Measurements from ENCODE around the gene RPRD1B. TPM values are rescaled to one million over a fixed set of nuclear protein-coding genes. Genes with fewer than 3 reads are reported as not detected.

RPRD1B gene
- total and polyA plus RNA-seq, 2 of the 8 experiments (the other 6 are each of a cell fraction or from before 2014, with no cell fraction given): 10.3 to 20.9 TPM

DNA sequence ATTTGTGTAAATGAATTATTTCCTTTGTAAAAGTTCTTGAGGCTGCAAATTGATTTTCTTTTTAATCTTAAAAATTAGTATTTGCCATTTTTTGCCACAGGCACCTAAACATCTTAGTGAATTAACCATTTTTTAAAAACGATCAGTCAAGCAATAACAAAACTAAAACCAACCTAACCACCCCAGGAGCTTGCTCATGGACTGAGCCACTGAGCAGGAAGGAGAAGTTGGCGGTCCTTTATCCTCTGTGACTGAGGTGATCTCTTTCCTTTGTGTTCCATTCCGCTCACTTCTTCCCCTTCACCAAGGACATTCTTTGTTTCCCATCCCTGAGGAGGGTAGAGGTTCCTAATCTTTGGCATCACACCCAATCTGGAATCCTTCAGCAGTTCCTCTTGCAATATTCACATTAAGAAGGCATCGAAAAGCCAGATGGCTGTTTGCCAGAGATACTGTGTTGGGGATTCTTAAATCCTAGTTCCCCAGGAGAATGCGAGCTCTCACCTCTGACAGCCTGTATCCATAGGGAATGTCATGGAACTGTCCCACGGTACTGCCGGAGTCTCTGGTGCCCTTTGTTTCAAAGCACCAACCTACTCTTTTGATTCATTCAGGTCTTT, 30.5 kb downstream of the RPRD1B start:
- CTCF ChIA-PET (ENCODE audit: partially characterized antibody): interaction anchor here (1.0 to 2.1 kb wide), 3 partner anchors 10 to 102 kb away, joined by 3 to 18 read pairs (median 4); no protein-coding TSS in a partner anchor
- H3K79me2 ChIP-seq (ENCODE audit: control insufficient read depth in 1 of 2, insufficient read depth in 2 of 2, low read length in 2 of 2): no peaks in the 10 kb centered on the region
- H3K9ac ChIP-seq (replicated peaks in 1 of 4; ENCODE audit: extremely low read depth in 1 of 4, low read depth in 3 of 4, low read length in 3 of 4): peak overlapping the region in 1 of 4 experiments; percentile 0; a peak in 1 of 7 replicates
- no peak overlapping the region for H3K56ac ChIP-seq (replicated peaks; ENCODE audit: insufficient read length, low read depth, low read length)
- no peak overlapping the region for H2BK120ac ChIP-seq (replicated peaks; ENCODE audit: low read depth, low read length)
- no peak overlapping the region for H2BK12ac ChIP-seq (ENCODE audit: low read depth, low read length)
- H3K9me3 ChIP-seq (ENCODE audit: insufficient read depth in 2 of 2, low read depth in 1 of 2, low read length in 1 of 2): no peaks in the 10 kb centered on the region
- no peak overlapping the region for H2AK5ac ChIP-seq (ENCODE audit: low read depth, low read length)
- H3K23me2 ChIP-seq (ENCODE audit: low read depth, low read length): no peaks in the 10 kb centered on the region; the same call in 1 of the 2 replicates
- DNase-seq (ENCODE audit: low read depth in 1 of 2, low spot score in 2 of 2) (no peak), FAIRE-seq (no peak)
- no peak overlapping the region for H4K91ac ChIP-seq (replicated peaks; ENCODE audit: insufficient read length, low read length)
- TF ChIP-seq KDM5A (IDR thresholded peaks at IDR 0.05; ENCODE audit: low read length): no peak
- TF ChIP-seq CBX8 (IDR thresholded peaks at IDR 0.05; ENCODE audit: borderline replicate concordance, low read depth, low read length): no peak
- no peak for TF ChIP-seq EGR1 (IDR thresholded peaks at IDR 0.05; ENCODE audit: borderline replicate concordance, low read depth, low read length)
- no peak for TF ChIP-seq RFX5 (IDR thresholded peaks at IDR 0.05; ENCODE audit: borderline replicate concordance, low read depth, low read length)
- no peak for TF ChIP-seq TCF12 (IDR thresholded peaks at IDR 0.05; ENCODE audit: low read depth, low read length)
- TF ChIP-seq JUN (IDR thresholded peaks at IDR 0.05; ENCODE audit: low read depth, low read length): no peak
- TF ChIP-seq BACH1 (IDR thresholded peaks at IDR 0.05; ENCODE audit: low read length): no peak
- no peak for TF ChIP-seq ASH2L (IDR thresholded peaks at IDR 0.05; ENCODE audit: low read length)
- no peak for TF ChIP-seq EZH2 (IDR thresholded peaks at IDR 0.05; ENCODE audit: low read depth, low read length, severe bottlenecking)
- no peak for TF ChIP-seq YY1 (IDR thresholded peaks at IDR 0.05; ENCODE audit: low read depth, low read length)
- no peak overlapping the region for H3K18ac ChIP-seq (ENCODE audit: extremely low read depth, low read length)
- H4K5ac ChIP-seq (ENCODE audit: insufficient read length, low read depth, low read length): no peak overlapping the region
- peaks cover 25 to 68% (median 53%) of the 10 kb centered on the region in 4 experiments for H3K36me3 ChIP-seq (ENCODE audit: control insufficient read depth in 2 of 4, insufficient read depth in 4 of 4, low read length in 3 of 4)
- H2BK20ac ChIP-seq (ENCODE audit: low read length): no peak overlapping the region
- H3K27ac ChIP-seq (ENCODE audit: low read depth, low read length): no peak overlapping the region
- no peak overlapping the region for H2BK15ac ChIP-seq (ENCODE audit: low read length)
- no peaks in the 10 kb centered on the region for H3K4me1 ChIP-seq (replicated peaks in 1 of 4; ENCODE audit: control insufficient read depth in 3 of 4, insufficient read depth in 4 of 4, low read length in 3 of 4)
- H3K4ac ChIP-seq (replicated peaks; ENCODE audit: insufficient read length, low read depth, low read length): no peak overlapping the region
- no peak overlapping the region for H3K23ac ChIP-seq (ENCODE audit: insufficient read length)
- no peak overlapping the region for H2BK5ac ChIP-seq (ENCODE audit: low read depth, low read length)
- H3K4me2 ChIP-seq (ENCODE audit: insufficient read depth in 1 of 2, low read depth in 2 of 2, low read length in 2 of 2): no peak overlapping the region
- H4K8ac ChIP-seq (ENCODE audit: extremely low read depth, insufficient read depth, low read length): no peak overlapping the region
- whole genome bisulfite sequencing, 2 experiments (ENCODE audit: extremely low coverage in 1 of 2, insufficient coverage in 1 of 2, insufficient read length in 1 of 2, insufficient replicate concordance in 2 of 2, low coverage in 1 of 2, low lambda C conversion rate in 2 of 2, missing lambda C conversion rate in 1 of 2): 91% methylated on average over 7 of the region's 7 CpGs; no CpG with 5 or more reads in 1 of the 2 experiments
- POLR2A ChIA-PET (ENCODE audit: partially characterized antibody): interaction anchor here (1.2 kb wide), 1 partner anchor 25 kb away, joined by 3 read pairs; no protein-coding TSS in a partner anchor
- H4K20me1 ChIP-seq (replicated peaks in 1 of 2; ENCODE audit: control insufficient read depth in 1 of 2, insufficient read depth in 2 of 2, low read length in 2 of 2): peaks cover 0 to 2% of the 10 kb centered on the region in 2 experiments
- no peaks in the 10 kb centered on the region for H3K27me3 ChIP-seq (replicated peaks in 1 of 4; ENCODE audit: control insufficient read depth in 3 of 4, extremely low read depth in 1 of 4, insufficient read depth in 3 of 4, low read length in 3 of 4)
- H3K4me3 ChIP-seq (ENCODE audit: extremely low read depth in 1 of 4, insufficient read depth in 2 of 4, low read depth in 3 of 4, low read length in 4 of 4): no peak overlapping the region
- no peaks in the 10 kb centered on the region for H3K79me1 ChIP-seq (ENCODE audit: low read depth, low read length)
- H2AFZ ChIP-seq (ENCODE audit: low read length): no peak overlapping the region
- H3K14ac ChIP-seq (ENCODE audit: insufficient read length): no peak overlapping the region
